ENCODE measurements around the gene ZIC5.

DNA sequence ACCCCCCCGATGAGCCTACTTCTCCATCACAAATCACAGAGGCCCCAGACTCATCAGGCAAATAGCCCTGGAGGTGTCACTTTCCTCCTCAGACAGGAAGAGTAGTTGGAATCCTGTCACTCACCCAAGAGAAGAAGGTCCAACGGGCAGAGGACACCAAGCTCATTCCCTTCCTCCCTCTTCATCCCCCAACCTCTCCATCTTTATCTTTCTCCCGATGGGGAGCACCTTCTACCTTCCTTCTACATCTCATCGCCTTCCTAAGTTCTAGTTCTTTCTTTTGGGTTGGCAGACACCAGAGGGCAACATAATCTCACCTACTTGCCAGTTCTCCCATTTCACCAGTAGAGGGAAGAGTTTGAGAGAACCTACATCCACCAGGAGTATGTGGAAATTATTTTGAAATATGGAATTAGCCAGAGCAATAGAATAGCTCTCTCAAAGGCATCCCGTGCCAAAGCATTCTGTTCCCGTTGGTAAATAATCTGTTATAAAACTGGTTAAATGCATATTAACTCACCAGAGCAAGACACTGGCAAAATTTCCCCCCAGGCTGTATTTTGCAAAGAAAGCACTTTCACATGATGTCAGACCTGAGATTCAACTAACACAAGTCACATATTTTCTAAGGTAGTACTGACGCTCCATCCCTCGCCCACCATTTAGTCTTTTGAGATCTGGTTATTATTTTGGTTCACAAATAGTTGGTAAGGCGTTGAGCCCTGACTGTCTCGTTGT, 55.0 kb downstream of the ZIC5 start:
- TF ChIP-seq, protein P1, sequence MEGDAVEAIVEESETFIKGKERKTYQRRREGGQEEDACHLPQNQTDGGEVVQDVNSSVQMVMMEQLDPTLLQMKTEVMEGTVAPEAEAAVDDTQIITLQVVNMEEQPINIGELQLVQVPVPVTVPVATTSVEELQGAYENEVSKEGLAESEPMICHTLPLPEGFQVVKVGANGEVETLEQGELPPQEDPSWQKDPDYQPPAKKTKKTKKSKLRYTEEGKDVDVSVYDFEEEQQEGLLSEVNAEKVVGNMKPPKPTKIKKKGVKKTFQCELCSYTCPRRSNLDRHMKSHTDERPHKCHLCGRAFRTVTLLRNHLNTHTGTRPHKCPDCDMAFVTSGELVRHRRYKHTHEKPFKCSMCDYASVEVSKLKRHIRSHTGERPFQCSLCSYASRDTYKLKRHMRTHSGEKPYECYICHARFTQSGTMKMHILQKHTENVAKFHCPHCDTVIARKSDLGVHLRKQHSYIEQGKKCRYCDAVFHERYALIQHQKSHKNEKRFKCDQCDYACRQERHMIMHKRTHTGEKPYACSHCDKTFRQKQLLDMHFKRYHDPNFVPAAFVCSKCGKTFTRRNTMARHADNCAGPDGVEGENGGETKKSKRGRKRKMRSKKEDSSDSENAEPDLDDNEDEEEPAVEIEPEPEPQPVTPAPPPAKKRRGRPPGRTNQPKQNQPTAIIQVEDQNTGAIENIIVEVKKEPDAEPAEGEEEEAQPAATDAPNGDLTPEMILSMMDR (IDR thresholded peaks at IDR 0.05), result peak; percentile 66 to 75 (median 72)
- no peak for TF ChIP-seq POLR2A (IDR thresholded peaks at IDR 0.05)
- no peak for TF ChIP-seq POLR2AphosphoS5 (IDR thresholded peaks at IDR 0.05)
- TF ChIP-seq EP300 (IDR thresholded peaks at IDR 0.05), result no peak
